ENCODE results near the gene NOL4. TPM values are rescaled to one million over a fixed set of nuclear protein-coding genes. Genes with fewer than 3 reads are reported as not detected.

Gene NOL4
- total and polyA plus RNA-seq, 2 of the 8 experiments (the other 6 are each of a cell fraction or from before 2014, with no cell fraction given) = 0.18 to 2.6 TPM

- no peaks in the 10 kb centered on the region for H3K79me2 ChIP-seq (ENCODE audit: control insufficient read depth in 1 of 2, insufficient read depth in 2 of 2, low read length in 2 of 2)
- H2BK20ac ChIP-seq (ENCODE audit: low read length) = no peak overlapping the region
- no peaks in the 10 kb centered on the region for H4K20me1 ChIP-seq (replicated peaks in 1 of 2; ENCODE audit: control insufficient read depth in 1 of 2, insufficient read depth in 2 of 2, low read length in 2 of 2)
- H2BK15ac ChIP-seq (ENCODE audit: low read length) = no peak overlapping the region
- H3K4me3 ChIP-seq (ENCODE audit: extremely low read depth in 1 of 4, insufficient read depth in 2 of 4, low read depth in 3 of 4, low read length in 4 of 4) = no peak overlapping the region
- no peaks in the 10 kb centered on the region for H3K27me3 ChIP-seq (replicated peaks in 1 of 4; ENCODE audit: control insufficient read depth in 3 of 4, extremely low read depth in 1 of 4, insufficient read depth in 3 of 4, low read length in 3 of 4)
- ChIA-PET POLR2A (ENCODE audit: partially characterized antibody) (no interaction called here), CTCF (ENCODE audit: partially characterized antibody) (interaction anchor here (0.7 kb wide), 1 partner anchor 269 kb away, joined by 3 read pairs; no protein-coding TSS in a partner anchor)
- H3K4me1 ChIP-seq (replicated peaks in 1 of 4; ENCODE audit: control insufficient read depth in 3 of 4, insufficient read depth in 4 of 4, low read length in 3 of 4) = peaks cover 0 to 2% (median 0%) of the 10 kb centered on the region in 4 experiments; a peak in 1 of 7 replicates
- no peak for DNase-seq (ENCODE audit: low read depth in 1 of 2, low spot score in 2 of 2)
- no peak overlapping the region for H3K4ac ChIP-seq (replicated peaks; ENCODE audit: insufficient read length, low read depth, low read length)
- H3K79me1 ChIP-seq (ENCODE audit: low read depth, low read length) = no peaks in the 10 kb centered on the region
- H3K4me2 ChIP-seq (ENCODE audit: insufficient read depth in 1 of 2, low read depth in 2 of 2, low read length in 2 of 2) = no peak overlapping the region
- no peaks in the 10 kb centered on the region; the same call in 1 of the 2 replicates for H3K23me2 ChIP-seq (ENCODE audit: low read depth, low read length)
- H4K5ac ChIP-seq (ENCODE audit: insufficient read length, low read depth, low read length) = no peak overlapping the region
- no peak overlapping the region for H2BK12ac ChIP-seq (ENCODE audit: low read depth, low read length)
- no peak overlapping the region for H2BK120ac ChIP-seq (replicated peaks; ENCODE audit: low read depth, low read length)
- no peak overlapping the region for H2BK5ac ChIP-seq (ENCODE audit: low read depth, low read length)
- H2AK5ac ChIP-seq (ENCODE audit: low read depth, low read length) = no peak overlapping the region
- H4K91ac ChIP-seq (replicated peaks; ENCODE audit: insufficient read length, low read length) = no peak overlapping the region
- H2AFZ ChIP-seq (ENCODE audit: low read length) = no peak overlapping the region
- no peaks in the 10 kb centered on the region for H3K36me3 ChIP-seq (ENCODE audit: control insufficient read depth in 2 of 4, insufficient read depth in 4 of 4, low read length in 3 of 4)
- FAIRE-seq = no peak
- no peak overlapping the region for H3K9ac ChIP-seq (replicated peaks in 1 of 4; ENCODE audit: extremely low read depth in 1 of 4, low read depth in 3 of 4, low read length in 3 of 4)
- no peak overlapping the region for H3K27ac ChIP-seq (ENCODE audit: low read depth, low read length)
- no peak overlapping the region for H3K18ac ChIP-seq (ENCODE audit: extremely low read depth, low read length)
- no peak overlapping the region for H3K56ac ChIP-seq (replicated peaks; ENCODE audit: insufficient read length, low read depth, low read length)
- H3K9me3 ChIP-seq (ENCODE audit: insufficient read depth in 2 of 2, low read depth in 1 of 2, low read length in 1 of 2) = no peaks in the 10 kb centered on the region
- no peak overlapping the region for H3K23ac ChIP-seq (ENCODE audit: insufficient read length)
- no peak overlapping the region; the same call in 1 of the 2 replicates for H4K8ac ChIP-seq (ENCODE audit: extremely low read depth, insufficient read depth, low read length)
- H3K14ac ChIP-seq (ENCODE audit: insufficient read length) = no peak overlapping the region
- TF ChIP-seq CTBP2 (IDR thresholded peaks at IDR 0.05; ENCODE audit: borderline replicate concordance, insufficient read depth, insufficient read length, low read length) = no peak
- TF ChIP-seq TBP (IDR thresholded peaks at IDR 0.05; ENCODE audit: low read depth, low read length) = no peak
- no peak for TF ChIP-seq SRF (IDR thresholded peaks at IDR 0.05; ENCODE audit: low read depth, low read length)
- no peak for TF ChIP-seq CEBPB (IDR thresholded peaks at IDR 0.05; ENCODE audit: low read depth, low read length)
- no peak for TF ChIP-seq SP2 (IDR thresholded peaks at IDR 0.05; ENCODE audit: low read length)
Observed at GRCh38 chr18:34207344-34207851, 17.3 kb downstream of the NOL4 start.
